NCI-H526 treated with DMSO at 0.1 percent for 48 hours (cell line): ENCODE results near the gene ARID1B.

Experiments
- DNase-seq: peaks from one replicate; lab custom pipeline; 2025; lab: John Stamatoyannopoulos, UW

Gene ARID1B

DNA sequence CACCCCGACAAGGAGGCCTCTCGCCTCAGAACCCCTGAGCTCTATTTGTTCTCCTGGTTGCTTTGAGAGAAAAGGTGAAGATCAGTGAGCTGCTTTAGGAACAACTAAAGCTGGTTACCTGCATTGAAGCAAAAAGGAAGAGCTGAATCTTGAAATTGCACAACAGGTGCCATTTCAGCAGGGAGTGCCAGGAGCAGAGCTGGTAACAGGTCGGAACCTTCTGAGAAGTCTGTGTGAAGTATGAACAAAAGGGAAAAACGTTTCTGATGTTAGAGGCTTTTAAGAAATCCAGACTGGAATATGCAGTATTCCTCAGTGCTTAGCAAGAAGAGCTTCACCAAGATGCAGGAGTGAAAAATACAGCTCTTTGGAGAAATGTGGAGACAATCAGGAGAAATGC is 382.2 kb downstream of the ARID1B start:
- no peak for DNase-seq

GRCh38 chr6:157161912-157162311 is 384.7 kb downstream of the ARID1B start:
- DNase-seq, result no peak

DNA sequence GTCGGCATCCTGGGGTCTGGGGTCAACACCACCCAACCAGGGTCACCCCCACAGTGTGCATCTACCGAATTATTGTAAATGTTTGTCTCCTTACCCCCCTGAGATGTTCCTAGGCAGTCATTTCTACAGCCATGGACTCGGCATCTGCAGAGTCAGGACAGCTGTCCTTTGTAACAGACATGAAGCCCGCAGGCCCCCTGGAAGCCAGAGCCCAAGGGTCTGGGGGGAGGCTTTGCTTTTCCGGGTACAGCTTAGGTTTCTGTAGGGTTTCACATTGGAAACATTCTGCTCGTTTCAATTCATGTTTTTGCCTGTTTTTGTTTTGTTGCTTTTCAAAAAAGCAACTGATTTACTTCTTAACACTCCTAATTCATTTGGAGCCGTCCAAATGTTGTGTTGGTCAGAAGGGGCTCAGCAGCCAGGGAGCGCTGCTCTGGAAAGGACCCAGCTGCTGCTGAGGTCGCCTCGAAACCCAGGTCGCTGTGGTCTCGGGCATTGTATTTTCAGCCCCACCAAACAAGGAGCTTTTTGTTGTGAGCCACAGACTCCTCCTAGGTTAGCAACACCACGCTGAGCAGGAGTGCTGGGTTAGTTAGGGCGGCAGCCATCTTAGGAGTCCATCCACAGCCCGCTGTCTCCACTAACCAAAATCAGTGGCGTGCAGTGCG is 385.7 kb downstream of the ARID1B start:
- no peak for DNase-seq

DNA sequence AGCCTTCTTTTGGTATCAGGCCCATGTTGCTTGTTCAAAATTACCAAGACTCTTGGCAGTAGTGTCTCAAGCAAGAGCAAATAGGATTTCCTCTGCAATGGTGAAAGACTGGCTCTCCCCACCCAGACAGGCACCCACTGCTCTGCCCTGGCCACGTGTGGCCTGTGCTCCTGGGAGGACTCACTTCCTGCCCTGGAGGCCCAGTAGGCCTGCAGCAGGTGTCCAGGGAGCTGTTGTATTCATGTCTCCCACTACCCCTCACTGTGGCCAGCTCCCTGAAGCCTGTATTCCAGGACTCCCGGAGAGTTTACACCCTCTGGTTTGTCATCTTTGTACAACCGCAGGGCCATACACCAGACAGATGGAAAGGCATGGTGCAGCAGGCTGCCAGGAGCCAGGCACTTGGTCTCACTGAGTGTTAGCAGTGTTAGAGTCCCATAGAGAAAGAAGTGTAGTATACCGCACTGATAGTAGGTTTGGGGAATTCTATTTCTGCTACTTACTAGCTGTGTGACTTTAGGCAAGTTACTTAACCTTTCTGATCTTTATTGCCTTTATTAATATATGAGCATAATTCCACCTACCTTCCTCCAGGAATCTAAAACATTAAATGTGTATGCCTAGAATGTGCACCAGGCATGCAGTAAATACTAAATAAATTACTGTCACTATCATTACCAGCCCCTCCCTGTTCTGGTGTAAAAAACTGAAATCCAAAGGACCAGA is 386.4 kb downstream of the ARID1B start:
- no peak for DNase-seq

DNA sequence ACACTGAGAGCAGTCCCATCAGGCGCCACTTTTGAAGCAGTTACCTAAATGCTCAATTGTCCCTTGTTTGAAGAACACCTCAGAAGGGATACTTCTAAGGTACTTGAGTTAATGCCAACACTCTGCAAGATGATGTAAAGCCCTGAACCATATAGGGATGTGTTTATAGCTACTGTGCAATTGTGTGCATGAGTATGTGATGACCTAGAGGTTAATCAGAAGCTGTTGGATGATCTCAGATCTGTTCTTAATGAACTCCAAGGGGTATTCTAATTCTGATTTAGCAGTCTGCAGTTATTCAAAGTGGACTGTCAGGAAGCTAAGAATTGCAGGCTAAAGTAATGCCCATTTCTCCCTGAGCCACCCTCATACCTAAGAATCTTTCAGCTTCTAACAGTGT is 387.8 kb downstream of the ARID1B start:
- no peak for DNase-seq

DNA sequence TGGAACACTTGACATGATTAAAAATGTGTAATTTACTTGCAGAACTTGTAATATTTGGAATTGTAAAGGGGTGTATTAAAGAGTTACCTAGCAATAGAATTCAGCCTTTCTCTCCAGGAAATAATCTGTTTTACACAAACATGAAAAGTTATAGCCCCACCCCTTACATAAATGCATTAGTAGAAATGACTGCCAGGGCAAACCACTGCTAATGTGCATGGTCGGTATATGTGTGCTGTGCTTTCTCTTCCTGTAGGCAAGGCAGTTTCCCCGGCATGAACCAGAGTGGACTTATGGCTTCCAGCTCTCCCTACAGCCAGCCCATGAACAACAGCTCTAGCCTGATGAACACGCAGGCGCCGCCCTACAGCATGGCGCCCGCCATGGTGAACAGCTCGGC is 389.6 kb downstream of the ARID1B start:
- DNase-seq, result no peak

GRCh38 chr6:157167837-157168236 is 390.7 kb downstream of the ARID1B start:
- DNase-seq, result no peak

- DNase-seq, result no peak
Measured at GRCh38 chr6:157168471-157168870, 391.3 kb downstream of the ARID1B start.

- no peak for DNase-seq
Measured at GRCh38 chr6:157169226-157169625, 392.0 kb downstream of the ARID1B start.

DNA sequence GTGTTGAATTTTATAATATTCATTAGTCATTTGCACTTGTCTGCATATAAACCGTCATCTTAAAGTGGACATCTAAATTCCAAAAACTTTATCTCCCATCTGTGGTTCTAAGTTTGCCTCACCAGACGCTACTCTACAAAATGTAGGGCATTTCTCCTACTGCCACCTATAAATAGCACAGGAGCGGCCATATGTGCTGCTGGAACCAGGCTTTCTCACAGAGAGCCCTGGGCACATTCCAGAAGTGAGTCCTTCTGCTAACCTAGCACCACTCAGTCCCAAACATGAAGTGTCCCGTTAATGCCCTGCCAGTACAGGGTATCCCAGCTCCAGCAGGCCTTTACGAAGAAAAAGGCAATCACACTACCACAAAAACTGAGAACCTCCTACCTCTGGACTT is 392.5 kb downstream of the ARID1B start:
- no peak for DNase-seq

GRCh38 chr6:157170535-157170934 is 393.4 kb downstream of the ARID1B start:
- DNase-seq, result no peak

DNA sequence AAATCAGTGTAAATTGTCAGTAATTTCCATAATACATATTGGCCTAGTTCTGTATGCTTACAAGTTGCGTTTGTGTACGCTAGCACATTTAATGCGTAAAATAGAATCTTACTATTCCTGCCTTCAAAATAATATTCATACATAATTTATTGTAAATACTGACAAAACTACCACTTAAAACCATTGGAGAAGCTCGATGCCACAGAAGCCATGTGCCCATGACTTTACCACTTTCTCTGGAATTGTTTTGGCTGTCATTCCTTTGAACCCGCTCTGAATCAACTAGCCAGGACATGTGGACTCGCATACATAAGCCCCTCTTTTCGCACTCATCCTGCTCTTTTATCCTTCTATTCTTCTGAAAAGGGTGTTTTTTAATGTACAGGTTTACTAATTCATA is 394.6 kb downstream of the ARID1B start:
- no peak for DNase-seq

DNA sequence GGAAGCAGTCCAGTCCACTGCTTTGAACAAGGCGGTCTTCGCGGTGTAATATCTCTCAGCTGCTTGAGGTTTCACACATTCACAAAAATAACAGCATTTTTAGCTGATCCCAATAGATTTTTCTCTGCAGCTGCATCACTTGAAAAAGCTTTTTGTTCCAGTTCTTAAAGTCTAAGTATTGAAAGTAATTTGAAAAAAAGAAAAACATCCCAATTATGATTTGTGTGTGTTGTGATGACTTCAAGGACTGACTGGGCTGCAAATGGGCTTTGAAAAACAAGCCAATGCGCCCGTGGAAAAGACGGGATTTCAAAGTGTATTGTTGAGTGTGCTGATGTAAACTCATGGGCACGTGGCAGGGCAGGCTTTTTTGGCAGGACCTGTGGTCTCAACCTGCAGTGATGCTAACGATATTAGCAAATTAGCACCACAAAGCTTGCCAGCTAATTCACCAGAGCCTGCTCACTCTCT is 395.1 kb downstream of the ARID1B start:
- DNase-seq, result no peak

DNA sequence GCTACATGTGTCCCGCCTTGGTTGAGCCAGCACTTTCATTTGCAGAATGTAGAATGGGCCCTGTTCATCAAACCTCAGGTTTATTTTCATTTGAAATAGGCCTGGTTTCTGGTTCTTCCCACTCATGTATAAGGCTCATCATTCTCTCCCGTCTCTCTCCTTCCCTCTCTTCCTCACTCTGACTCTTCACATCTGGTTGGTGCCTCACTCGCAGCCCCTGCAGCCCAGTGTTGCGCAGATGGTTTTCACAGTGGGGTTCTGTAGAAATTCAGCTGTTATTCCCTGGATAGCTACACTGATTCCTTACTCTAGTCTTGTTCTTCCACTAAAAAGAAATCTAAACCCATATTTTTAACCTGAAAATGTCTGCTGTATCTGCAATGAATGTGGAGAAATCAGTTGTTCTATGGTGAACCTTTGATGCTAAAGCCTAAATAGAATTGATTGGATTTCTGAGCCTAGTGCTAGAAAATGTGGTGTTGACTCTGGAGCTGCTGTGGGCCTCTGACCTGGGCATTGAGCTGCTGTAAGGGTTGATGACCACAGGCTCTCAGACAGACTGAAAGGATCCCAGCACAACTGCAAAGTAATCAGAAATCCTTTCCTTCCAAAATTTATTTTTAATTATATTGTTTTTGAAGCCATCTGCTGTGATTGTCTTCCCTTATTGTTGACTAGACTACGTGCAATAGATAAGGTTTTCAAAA is 395.8 kb downstream of the ARID1B start:
- no peak for DNase-seq

DNA sequence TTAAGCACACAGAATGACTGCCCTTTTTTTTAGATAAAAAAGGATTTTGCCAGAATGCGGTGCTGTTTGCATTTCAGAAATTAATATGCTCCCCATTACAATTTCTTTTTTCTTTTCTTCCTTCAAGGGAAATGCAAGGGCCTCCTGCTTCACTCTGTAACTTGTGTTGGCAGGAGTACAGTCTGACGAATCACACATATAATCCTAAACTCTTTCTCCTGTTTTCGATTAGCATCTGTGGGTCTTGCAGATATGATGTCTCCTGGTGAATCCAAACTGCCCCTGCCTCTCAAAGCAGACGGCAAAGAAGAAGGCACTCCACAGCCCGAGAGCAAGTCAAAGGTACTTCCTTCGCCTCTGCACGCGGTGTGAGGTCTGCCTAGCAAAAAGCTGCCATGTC is 396.6 kb downstream of the ARID1B start:
- no peak for DNase-seq

GRCh38 chr6:157174731-157175130 is 397.6 kb downstream of the ARID1B start:
- no peak for DNase-seq

DNA sequence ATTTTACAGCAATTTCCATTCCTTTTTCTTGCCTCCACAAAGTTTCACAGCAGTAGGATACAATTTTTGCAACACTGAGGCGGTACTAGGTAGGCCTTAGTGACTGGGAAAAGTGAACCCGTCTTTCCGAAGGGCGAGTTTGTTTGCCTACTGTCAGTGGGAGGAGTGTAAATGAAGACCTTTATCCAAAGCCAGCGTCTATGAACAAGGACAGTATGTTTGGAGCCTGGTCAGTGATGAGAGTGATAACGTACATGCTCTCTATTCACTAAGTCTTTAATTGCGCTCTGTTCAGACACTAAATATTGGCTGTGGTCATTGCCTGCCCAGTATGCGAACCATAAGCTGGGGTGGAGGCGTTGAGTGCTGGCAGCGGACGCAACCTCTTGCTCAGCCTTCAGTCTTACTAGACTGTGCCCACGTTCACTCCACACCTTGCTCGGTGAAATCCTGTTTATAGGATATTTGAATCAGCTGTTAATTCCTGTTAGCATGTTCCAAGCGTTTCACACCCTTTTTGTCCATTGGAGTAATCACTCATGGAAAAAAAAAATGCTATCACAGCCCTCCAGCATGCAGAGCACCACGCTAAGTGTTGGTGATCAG is 400.7 kb downstream of the ARID1B start:
- DNase-seq, result no peak

GRCh38 chr6:157181649-157182048 is 404.5 kb downstream of the ARID1B start:
- DNase-seq, result no peak

DNA sequence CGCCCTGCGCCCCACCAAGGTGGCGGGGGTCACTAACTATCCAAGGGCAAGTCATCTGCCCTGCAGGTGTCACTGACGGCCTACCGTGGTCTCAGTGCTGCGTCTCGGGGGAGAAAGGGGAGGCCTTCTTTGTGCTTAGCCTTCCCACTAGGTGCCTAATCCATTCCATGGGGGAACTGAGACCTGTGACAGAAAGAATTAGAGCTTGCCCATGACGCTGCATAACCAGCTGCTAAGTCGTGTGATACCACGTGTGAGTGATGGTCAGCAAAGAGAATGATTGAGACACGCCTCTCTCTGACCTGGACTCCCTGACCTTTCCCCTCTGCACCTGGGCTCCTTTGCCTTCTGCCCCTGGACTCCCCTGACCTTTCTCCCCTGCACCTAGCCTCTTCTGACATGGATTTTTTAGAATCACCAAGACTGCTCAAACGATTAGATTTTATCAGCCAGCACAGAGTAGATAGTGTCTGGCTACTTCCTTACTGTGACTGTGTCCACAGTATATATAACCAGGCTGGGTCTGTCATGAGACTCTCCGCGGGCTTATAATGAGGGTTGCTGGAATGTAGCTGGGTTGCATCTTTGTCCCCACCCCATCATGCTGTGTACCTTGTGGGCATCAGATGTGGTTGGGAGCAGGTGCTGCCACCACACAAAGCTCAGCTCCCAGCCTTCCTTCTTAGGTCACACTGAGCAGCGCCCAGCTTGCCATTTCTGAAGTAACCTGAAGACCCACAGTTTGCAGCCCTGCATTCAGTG is 405.5 kb downstream of the ARID1B start:
- DNase-seq, result no peak

- peak; percentile 27 for DNase-seq
Measured at GRCh38 chr6:157184202-157185015, 407.2 kb downstream of the ARID1B start.

GRCh38 chr6:157185171-157185570 is 408.0 kb downstream of the ARID1B start:
- DNase-seq, result no peak
